Right ventricle myocardium superior (tissue), 1 donor: Measurements from ENCODE around the gene OR52E2. TPM values are rescaled to one million over a fixed set of nuclear protein-coding genes. Genes with fewer than 3 reads are reported as not detected.
A peak's percentile ranks its signal among the peaks of the same experiment; 100 is the strongest.

Experiments used
- ATAC-seq: fragments of 200-7000 bp; cut with Tn5 transposase; one replicate; pipeline ENCODE4 v1.9.1; 2020; ENCODE audit warnings: mild to moderate bottlenecking; ENCODE audit not compliant: poor library complexity
- DNase-seq: peaks from one replicate; pipeline ENCODE4 v3.0.0-alpha.2; 2020
- intact Hi-C: fragments of 100-400 bp; cut with DNase I; formaldehyde crosslinking; loops from one replicate; pipeline ENCODE4 v1.11.2; 2022
- total RNA-seq: library from RNA; stranded (reverse); fragmentation: NEBNext Ultra II Directional; extraction: Animal tissue kit (Norgen Biotek cat#: 25700); gene quantifications from one replicate; pipeline ENCODE4 v1.2.1, GENCODE V29; 2021
- donor health status: DM: no; HTN: yes; CAD: no; lungs with severe emphysema.

OR52E2 gene
- total RNA-seq, 1 donor from 2014 or later, result not detected

DNA sequence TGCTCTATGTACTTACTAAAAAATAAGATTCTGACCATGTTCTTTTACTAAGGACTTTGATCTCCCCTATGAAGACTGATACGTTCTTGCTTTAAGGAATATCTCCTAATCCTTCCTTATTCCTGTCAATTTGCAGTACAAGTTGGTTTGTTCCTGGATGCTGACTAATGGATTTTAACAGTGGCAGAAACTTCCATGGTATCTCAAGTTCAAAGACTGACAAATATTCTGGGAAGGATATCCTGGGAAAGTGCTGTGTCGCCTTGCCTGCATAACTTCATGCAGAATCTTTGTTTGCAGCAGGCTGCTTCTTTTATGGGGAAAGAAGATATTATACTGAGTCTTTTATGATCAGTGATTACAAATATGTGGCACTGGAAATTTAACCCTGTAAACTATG, 21.5 kb downstream of the OR52E2 start:
- intact Hi-C loops, result no loop called here
- DNase-seq (no peak), ATAC-seq (no peak)

DNA sequence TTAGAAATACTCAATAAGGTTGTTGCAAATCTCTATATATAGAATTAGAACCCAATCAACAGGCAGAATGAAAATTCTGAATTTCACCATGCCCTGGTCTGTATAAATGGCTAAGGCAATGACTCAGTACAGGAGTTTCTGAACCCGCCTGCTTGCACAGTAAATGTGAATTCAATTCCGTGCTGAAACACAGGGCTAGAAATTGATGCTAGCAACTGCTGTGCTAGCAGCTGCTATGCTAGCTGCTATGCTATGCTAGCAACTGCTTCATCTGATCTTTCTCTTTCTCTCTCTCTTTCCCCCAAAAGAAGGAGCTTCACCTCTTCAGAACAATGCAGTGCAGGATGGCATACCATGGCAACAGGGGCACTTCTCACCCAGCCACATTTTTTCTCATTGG, 22.8 kb downstream of the OR52E2 start:
- intact Hi-C loops, result no loop called here
- no peak for DNase-seq
- ATAC-seq, result no peak

DNA sequence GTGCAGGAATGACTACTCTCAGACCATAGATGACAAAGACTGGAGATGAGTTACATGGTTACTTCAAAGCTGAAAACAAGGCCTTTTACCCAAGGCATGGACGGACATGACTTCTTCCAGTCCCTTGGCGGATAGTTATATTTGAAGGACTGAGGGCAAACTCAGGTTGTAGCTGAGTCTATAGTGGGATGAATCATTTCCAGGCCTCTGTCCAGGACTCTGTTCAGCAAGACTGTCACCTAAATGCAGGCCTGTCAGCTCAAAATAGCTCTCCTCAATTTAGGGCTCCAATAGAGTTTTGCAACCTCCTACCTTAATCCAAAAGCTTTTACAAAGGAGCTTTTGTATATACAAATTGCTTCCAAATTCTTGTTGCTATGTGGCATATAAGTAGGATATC, 37.4 kb downstream of the OR52E2 start:
- DNase-seq (no peak), ATAC-seq (peak; percentile 76)

DNA sequence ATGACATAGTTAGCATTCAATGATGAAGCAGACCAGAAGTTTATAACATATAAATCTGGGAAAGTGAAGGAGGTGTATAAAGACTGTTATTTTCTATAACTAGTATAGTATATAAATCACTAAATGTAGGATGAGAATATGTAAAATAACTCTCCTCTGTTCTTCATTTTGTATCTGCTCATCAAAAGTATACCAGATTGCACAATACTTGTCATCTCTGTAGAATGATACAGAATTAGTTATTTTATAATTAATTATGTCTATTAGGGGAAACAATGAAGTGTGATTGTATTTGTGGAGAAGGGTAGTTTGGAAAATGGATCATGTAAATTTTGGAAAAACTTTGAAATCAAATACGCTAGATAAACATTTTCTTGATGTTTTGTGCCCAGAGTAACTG, 46.4 kb downstream of the OR52E2 start:
- intact Hi-C loops, result no loop called here
- ATAC-seq (no peak), DNase-seq (no peak)

More for the DNA sequence above, 37.4 kb downstream of the OR52E2 start:
- intact Hi-C loops, result no loop called here

DNA sequence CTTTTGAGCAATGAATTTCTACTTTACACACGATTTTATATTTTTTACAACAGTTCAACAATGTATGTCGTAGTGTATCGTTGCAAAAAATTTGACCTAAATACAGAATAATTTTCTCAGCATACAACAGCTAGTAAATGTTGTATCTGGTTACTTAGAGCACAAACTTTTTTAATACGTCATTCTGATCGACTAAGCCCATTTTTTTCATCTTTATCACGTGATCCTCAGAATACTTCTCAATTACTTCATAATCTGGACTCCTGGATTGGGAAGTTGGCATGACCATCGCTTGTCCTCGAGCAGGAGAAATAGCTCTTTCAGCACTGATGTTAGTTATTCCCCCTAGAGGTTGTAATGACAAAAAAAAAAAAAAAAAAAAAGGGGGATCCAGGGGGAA, 48.2 kb downstream of the OR52E2 start:
- no peak for ATAC-seq
- DNase-seq, result no peak
- intact Hi-C loops, result no loop called here

Other genes with a start within 250 kb of the OR52E2 start
- not detected for gene OR51F2, start 238.3 kb downstream of the OR52E2 start, total RNA-seq
- not detected for gene OR51S1, start 210.4 kb downstream of the OR52E2 start, total RNA-seq
- gene OR51T1, start 177.7 kb downstream of the OR52E2 start, total RNA-seq, result not detected
- not detected for gene OR51A7, start 155.8 kb downstream of the OR52E2 start, total RNA-seq
- not detected for gene OR51G2, start 140.3 kb downstream of the OR52E2 start, total RNA-seq
- gene OR51G1, start 135.3 kb downstream of the OR52E2 start, total RNA-seq, result not detected
- gene OR51A4, start 112.0 kb downstream of the OR52E2 start, total RNA-seq, result not detected
- gene OR51A2, start 103.9 kb downstream of the OR52E2 start, total RNA-seq, result not detected
- not detected for gene OR51L1, start 64.8 kb downstream of the OR52E2 start, total RNA-seq
- gene OR52J3, start 13.1 kb downstream of the OR52E2 start, total RNA-seq, result not detected
- not detected for gene OR52E1, start 9.9 kb upstream of the OR52E2 start, total RNA-seq
- not detected for gene OR52A5, start 78.7 kb upstream of the OR52E2 start, total RNA-seq
- gene OR52A1, start 95.1 kb upstream of the OR52E2 start, total RNA-seq, result not detected
- not detected for gene OR51V1, start 141.1 kb upstream of the OR52E2 start, total RNA-seq
- 121 TPM for gene HBB, start 167.4 kb upstream of the OR52E2 start, total RNA-seq
- gene HBD, start 174.9 kb upstream of the OR52E2 start, total RNA-seq, result not detected
- not detected for gene HBG1, start 190.2 kb upstream of the OR52E2 start, total RNA-seq
- not detected for gene HBG2, start 195.2 kb upstream of the OR52E2 start, total RNA-seq
- not detected for gene HBE1, start 210.3 kb upstream of the OR52E2 start, total RNA-seq
- not detected for gene OR51B4, start 242.3 kb upstream of the OR52E2 start, total RNA-seq